HG02970 (cell line): ENCODE results near the gene ERMN.
"Not testable (repeated sequence)": the region's sequence is repeated elsewhere in the genome, so short reads cannot be mapped to it uniquely, and the experiment has no call there.

ENCODE experiments used
- ATAC-seq: cut with Tn5 transposase; IDR thresholded peaks from one replicate; pipeline ENCODE4 v1.9.1; 2021; ENCODE audit warnings: mild to moderate bottlenecking, moderate library complexity, moderate number of reproducible peaks; ENCODE audit not compliant: unreplicated experiment, low FRiP score

ERMN gene, protein sequence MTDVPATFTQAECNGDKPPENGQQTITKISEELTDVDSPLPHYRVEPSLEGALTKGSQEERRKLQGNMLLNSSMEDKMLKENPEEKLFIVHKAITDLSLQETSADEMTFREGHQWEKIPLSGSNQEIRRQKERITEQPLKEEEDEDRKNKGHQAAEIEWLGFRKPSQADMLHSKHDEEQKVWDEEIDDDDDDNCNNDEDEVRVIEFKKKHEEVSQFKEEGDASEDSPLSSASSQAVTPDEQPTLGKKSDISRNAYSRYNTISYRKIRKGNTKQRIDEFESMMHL

DNA sequence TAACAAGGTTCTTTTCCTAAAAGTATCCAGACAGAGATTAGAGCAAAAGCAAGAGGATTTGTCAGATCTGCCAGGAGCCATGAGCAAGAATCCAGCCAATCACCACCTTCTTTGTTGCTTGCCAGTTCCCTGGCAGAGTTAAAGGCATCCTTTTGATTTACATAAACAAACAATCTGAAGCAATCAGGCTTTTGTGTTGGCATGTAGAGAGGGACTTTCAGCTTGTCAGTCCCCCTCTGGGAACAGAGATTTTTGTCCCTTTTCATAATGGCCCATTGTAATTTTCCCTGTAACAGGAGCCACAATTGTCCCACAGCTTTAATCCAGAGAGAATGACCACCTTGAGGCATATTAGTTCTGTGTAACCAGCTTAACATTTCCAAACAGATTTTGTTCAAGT, at the start of gene ERMN:
Gene ERMN, minus strand, starts transcription at position 39 of the 400 bp plus-strand sequence. CDS start 182 bp downstream, outside the sequence.
- ATAC-seq = no peak

DNA sequence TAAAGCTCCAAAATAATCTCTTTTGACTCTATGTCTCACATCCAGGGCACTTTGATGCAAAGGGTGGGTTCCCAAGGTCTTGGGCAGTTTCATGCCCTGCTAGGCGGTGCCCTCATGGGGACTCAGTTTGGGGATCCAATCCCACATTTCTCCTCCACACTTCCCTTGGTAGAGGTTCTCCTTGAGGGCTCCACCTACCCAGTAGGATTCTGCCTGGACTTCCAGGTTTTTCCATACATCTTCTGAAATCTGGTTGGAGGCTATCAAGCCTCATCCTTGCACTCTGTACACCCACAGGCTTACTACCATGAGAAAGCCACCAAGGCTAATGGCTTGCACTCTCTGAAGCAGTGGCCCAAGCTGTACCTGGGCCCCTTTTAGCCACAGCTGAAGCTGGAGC, 49.8 kb upstream of the ERMN start:
- no peak for ATAC-seq

DNA sequence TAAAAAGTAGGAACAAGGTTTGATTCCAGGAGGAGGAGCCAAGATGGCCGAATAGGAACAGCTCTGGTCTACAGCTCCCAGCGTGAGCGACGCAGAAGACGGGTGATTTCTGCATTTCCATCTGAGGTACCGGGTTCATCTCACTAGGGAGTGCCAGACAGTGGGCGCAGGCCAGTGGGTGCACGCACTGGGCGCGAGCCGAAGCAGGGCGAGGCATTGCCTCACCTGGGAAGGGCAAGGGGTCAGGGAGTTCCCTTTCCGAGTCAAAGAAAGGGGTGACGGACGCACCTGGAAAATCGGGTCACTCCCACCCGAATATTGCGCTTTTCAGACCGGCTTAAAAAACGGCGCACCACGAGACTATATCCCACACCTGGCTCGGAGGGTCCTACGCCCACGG, 42.9 kb upstream of the ERMN start:
- not testable (repeated sequence) for ATAC-seq

DNA sequence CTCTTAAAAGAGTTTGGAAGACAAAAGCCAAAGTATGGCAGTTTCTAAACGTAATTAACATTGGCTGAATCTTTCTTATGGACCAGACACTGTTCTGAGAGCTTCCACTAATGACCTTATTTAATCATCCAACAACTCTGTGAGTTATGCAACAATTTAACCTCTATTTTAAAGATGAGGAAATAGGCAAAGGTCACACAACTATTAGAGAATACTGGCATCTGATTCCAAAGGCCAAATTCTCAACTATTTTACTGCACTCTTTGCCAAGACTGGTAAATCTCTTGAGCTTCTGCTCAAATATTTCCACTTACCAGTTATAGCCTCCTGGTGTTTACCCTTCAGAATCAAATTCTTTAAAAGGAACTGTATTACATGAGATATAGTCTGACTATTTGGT, 42.1 kb upstream of the ERMN start:
- no peak for ATAC-seq

DNA sequence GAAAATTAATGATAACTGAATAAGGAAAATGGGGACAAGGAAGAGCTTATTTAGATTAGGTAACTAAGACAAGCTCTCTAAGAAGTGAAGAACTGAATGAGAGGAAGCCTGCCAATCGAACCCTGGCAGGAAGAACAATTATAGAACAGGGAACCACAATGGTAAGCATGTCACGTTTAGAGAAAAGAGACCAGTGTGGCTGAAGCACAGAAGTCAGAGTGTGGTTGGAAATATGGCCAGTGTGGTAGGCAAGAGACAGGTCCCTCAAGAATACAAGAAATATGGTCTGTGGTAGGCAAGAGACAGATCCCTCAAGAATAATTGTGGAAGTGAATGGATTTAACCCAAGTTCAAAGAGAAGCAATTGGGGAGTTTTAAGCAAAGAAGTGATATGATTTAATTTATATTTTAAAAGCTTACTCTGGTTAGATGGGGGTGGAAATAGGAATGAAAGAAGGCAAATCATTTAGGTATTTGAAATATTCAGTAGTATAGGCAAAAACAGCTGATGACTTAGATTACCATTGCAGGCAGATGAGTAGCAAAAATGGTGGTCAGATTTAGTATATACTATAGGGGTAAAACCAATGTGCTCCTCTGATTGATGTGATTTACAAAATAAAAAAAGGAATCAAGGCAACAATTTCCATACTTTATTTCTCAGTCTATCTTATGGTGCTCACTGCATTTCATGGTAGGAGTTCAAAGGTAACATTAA, 38.8 kb upstream of the ERMN start:
- peak; percentile 60 for ATAC-seq

DNA sequence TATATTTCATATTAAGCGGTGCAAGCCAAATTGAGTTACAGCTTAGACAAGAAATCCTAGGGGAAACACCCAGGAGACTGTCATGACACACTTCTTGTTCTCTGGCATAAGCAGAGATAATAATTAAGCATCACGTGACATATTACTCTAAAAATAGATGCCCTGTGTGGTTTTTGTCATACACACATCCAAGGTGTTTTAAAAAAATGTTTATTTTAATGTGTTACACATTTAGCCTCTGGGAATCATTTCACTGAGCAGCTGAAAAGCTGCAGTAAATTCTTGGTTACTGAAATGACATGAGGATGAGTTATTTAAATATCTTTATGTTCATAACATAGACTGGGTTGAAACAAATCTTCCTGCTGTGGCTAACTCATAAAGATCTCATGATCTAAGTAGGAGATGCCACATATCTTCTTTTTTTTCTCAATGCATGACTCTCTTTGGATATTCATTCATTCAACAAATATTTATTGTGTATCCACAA, 38.0 kb upstream of the ERMN start:
- peak; percentile 76 for ATAC-seq

DNA sequence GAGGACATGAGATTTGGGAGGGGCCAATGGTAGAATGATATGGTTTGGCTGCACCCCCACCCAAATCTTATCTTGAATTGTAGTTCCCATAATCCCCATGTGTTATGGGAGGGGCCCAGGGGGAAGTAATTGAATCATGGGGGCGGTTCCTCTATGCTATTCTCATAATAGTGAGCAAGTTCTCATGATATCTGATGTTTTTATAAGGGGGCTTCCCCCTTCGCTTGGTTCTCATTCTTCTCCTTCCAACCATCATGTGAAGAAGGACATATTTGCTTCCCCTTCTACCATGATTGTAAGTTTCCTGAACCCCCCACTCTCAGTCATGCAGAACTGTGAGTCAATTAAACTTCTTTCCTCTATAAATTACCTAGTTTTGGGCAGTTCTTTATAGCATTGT, 37.0 kb upstream of the ERMN start:
- ATAC-seq = no peak

DNA sequence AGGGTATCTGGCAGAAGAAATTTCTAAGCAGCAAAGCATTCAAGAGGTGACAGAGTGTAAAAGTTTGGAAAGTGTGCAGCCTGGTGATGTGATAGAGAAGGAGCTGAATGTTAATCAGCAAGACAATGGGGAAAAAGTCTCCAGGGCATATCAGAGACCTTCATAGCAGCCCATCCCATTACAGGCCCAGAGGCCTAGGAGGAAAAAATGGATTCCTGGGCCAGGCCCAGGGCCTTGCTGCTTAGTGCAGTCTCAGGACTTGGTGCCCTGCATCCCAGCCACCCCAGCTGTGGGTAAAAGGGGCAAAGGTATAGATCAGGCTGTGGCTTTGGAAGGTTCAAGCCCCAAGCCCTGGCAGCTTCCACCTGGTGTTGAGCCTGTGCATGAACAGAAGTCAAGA, 35.9 kb upstream of the ERMN start:
- no peak for ATAC-seq

DNA sequence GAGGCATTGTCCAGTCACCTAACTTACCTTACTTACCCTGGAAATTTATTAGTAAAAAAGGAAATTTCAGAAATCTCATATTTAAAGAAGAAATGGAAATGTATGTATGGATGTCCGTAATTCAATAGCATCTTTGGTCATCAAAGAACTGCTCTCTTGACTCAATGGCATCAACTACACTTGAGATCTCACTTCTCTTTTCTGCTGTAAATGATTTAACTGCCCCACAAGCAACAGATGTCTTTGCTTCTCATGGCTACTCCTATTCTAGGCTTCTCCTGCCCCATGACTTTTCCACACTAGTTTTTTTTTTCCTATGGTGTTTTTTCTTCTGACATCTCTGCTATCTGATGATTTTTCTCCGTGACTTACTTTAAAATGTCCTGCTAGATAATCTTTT, 34.0 kb upstream of the ERMN start:
- ATAC-seq = no peak

DNA sequence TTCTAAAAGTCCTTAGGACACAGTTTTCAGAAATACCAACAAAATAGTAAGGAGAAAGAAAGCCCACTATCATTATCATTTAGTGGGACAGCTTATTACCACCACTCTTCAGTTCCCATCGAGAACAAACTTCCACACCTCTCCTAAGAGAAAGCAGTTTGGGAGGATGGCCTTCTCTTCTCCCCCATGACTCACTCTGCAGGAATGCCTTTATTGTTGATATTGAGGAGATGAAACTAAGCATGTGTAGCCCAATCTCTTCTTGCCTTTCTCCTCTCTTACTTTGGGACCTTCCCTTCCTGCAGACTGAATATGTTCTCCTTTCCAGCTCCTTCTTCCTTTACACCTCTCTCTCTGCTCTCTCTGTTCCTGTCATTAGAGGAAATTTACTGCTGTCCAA, 30.0 kb upstream of the ERMN start:
- no peak for ATAC-seq

DNA sequence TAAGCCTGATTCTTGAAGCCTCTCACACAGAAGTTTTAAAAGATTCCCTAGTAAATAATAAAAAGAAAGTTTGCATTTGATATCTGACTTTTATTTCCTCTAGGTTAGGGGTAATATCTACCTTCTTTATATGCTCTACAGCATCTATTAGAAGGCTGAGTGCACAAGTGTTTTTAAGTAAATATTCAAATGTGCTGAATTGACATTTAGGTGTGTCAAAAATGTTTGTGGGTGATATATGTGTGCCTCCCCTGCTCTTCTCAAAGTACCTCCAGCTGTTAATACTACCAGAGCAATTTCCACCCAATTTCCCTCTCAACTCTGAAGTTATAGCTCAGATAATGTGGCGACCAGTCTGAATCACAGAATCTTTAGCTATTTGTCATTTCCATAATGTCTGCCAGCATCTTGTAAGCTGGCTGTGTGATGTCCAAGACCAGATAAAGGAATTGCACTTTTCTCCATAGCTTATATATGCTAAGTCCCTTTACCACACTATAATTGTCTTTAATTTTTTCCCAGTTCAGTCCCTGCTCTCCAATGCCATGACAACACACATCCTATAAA, 24.4 kb upstream of the ERMN start:
- no peak for ATAC-seq

DNA sequence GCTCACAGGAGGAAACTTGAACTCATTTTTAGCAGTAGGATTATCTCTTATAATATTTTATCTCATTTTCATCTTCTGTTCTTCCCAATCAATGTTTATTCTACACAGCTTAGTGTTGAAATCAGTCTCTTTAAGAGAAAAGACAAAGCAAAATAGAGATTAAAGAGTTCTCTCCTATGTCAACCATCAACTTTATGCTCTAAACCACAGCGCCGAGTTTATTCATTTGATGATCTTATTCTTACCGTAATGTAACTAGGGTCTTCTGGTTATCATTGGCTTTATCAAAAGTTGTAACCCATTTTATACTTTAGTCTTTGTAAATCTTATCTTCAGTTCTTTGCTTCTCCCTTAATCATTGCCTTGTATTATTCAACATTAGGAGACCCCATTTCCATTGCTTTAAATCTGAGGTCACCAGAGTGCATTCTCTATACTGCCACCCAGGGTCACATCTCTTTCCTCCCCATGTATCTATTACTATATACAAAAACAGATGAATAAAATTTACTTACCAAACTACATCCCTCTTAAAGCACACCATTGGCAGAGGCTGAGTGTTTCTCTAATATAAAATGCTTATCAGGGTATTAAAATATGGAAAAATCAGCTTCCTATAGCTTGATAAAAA, 22.8 kb upstream of the ERMN start:
- no peak for ATAC-seq

DNA sequence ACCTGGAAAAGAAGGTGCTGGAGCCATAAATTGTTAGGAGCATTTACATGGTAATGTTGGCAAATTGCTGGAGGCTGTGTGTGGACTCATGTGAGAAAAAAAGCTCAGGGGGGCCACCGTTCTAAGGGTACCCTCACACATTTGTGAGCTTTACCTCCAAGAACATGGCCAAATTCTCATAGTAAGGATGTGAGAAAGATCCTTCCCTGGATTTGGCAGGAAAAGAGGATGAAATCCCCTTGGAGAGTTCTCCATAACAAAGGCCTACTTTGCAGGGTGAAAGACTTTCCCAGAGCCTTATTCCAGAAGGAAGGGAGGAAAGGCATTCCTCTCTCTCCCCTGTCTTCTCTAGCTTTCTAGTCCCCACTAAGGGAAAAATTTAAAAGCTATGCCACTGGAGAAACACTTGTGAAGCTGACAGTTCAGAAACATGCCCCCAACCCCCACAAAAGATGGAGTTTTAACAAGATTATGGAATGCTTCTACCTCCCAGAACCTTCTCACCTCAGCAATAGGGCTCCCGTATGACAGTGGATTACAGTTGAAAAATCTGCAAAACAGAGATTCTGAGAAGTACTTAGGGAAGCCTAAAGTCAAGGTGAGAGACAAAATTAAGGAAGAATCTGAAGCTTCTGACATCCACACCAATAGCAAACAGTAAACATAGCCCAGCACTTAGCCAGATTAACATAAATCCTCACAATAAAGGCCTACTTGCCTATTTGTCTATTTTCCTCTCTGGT, 20.2 kb upstream of the ERMN start:
- no peak for ATAC-seq

DNA sequence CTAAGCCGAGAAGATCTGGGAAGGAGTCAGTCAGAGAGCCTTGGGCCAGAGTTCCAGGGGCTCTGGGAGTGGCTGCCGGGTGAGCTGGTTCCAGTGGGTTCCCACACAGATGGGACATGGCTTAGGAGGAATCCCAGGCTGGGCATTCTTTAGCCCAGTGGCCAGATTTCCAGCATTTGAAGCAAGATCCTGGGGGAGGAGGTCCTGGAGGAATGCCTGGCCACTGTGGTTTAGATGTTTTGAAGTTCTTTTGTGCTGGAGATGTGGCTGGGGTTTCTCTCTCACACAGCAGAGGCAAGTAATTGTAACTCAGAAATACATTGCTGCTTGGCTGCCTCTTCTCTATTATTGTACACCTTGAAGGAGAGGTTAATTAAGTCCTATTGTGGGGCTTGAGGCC, 15.8 kb upstream of the ERMN start:
- ATAC-seq = not testable (repeated sequence)

DNA sequence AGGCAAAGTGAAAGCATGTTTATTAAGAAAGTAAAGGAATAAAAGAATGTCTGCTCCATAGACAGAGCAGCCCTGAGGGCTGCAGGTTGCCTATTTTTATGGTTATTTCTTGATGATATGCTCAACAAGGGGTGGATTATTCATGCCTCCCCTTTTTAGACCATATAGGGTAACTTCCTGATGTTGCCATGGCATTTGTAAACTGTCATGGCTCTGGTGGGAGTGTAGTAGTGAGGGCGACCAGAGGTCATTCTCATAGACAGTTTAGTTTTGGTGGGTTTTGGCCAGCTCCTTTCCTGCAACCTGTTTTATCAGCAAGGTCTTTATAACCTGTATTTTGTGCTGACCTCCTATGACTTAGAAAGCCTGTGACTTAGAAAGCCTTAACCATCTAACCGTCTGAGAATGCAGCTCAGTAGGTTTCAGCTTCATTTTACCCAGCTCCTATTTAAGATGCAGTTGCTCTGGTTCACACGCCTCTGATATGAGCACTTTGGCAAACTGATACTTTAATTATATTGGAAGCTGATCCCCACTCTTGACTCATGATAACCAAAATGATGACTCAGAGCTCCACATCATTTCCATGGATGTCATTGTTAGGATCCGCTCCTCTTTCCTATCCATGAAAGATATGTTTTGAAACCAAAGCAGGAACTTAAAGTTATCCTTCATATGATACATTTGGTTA, 14.5 kb upstream of the ERMN start:
- no peak for ATAC-seq

DNA sequence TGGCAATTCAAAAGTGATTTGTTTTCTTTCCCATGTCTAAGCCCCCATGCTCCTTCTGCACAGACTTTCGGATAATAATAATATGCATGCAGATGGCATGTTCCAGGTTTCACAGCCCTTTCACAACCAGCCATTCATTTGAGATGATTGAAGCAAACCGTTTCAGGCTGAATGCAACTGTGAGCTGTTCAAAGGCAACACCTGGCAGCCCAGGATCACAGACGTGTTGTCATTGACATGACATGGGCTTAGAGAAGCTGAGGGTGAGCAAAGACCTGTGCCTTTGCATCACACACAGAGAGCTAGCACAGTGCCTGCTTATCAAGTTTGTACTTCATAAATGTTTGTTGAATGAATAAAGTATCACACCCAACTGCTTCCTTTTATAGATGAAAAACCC, 12.4 kb upstream of the ERMN start:
- no peak for ATAC-seq

DNA sequence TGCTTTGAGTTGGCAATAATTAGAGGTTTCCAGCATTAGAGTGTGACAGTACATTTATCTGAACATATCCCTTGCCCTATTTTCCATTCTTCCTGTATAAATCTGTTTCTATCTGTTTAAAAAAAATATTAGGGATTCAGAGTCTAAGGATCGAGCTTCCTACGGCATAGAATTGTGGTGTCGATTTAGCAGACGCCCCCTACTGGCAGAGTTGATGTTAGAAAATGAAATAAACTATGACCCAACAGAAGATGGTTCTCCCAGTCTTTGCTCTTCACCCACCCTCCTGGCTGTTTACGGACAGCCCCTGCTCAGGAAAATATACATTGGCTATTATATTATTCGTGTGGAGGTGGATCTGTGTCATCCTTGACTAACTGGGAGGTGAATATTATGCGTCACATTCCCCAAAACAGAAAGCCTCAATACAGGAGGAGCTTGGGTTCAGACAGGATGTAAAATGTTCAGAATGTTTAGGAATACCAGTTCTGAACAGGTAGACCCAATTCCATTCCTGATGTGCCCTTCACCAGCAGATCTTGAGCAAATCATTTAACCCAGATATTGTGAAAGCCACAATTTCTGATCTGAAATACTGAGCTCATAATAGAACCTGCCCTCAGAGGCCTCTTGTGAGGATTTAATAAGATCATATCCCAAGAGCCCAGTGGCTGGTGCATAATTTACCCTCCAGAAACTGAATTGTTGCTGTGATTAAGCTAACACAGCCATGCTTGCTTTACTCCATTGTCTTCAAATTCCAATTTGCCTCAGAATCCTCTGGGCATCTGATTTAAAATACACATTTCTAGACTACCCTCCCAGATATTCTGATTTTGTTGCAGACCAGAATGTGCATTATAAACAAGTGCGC, 10.8 kb upstream of the ERMN start:
- ATAC-seq = no peak

DNA sequence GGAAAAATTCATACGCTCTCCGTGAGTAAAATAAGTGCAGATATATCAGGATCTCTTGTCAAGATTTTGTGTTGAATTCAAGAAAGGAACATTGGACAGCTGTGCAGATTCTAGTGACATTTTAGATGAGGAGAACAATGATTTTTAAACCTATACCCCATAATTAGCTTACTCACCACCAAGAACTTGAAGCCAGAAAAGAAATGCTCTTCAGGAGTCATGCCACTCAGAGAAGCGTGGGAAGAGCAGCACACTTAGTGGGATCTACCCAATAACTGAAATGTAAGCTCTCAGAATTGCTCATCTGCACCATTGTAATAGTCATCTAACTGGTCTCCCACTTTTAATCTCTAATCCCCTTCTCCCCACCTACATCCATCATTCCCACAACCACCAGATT, 9.2 kb upstream of the ERMN start:
- ATAC-seq = no peak

DNA sequence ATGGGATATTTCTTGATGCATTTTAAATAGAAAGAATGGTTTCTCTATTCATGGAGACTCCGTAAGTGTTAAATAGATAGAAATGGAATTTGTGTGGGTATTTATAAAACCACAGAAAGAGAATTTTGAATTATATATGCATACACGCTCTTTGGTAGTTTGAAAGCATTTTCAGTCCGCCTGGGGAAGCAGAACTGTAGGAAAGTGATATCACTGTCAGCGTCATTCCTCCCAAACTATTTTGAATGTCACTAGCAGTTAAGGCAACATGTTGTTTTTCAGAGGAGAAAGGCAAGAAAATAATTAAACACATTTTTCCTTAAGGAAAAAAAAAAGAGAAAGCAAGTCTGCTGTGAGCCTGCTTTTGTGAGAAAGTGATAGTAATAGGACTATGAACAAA, 8.7 kb upstream of the ERMN start:
- no peak for ATAC-seq
